WI38 (cell line): ENCODE data around the gene PELO.

ENCODE experiments used
- H3K4me3 ChIP-seq: 2 replicates; pipeline ENCODE4 v1.5.1; 2011; ENCODE audit warnings: low read depth, mild to moderate bottlenecking, control low read depth, low read length
- CTCF ChIP-seq: IDR thresholded peaks from 2 replicates; pipeline ENCODE4 v1.5.1; 2012; ENCODE audit warnings: low read depth, mild to moderate bottlenecking, control low read depth, low read length

The PELO gene

GRCh38 chr5:52759331-52759730 is 28.4 kb upstream of the PELO start:
- H3K4me3 ChIP-seq, result no peak overlapping the region
- TF ChIP-seq CTCF, result no peak

- no peak for TF ChIP-seq CTCF
- H3K4me3 ChIP-seq, result no peak overlapping the region
Observed at GRCh38 chr5:52760695-52761366, 26.9 kb upstream of the PELO start.

GRCh38 chr5:52767217-52767743 is 20.4 kb upstream of the PELO start:
- H3K4me3 ChIP-seq, result no peak overlapping the region
- no peak for TF ChIP-seq CTCF

GRCh38 chr5:52767766-52768480 is 19.8 kb upstream of the PELO start:
- no peak for TF ChIP-seq CTCF
- H3K4me3 ChIP-seq, result no peak overlapping the region

GRCh38 chr5:52769061-52769460 is 18.7 kb upstream of the PELO start:
- no peak for TF ChIP-seq CTCF
- H3K4me3 ChIP-seq, result no peak overlapping the region

- no peak overlapping the region for H3K4me3 ChIP-seq
- no peak for TF ChIP-seq CTCF
Observed at GRCh38 chr5:52770287-52770939, 17.3 kb upstream of the PELO start.
